GM18499 (cell line): ENCODE results near the gene PPP2R1A.

Experiments used
- ATAC-seq: cut with Tn5 transposase; IDR thresholded peaks from one replicate; pipeline ENCODE4 v1.9.1; 2021; ENCODE audit warnings: moderate number of reproducible peaks; ENCODE audit not compliant: insufficient read depth, unreplicated experiment

PPP2R1A gene

GRCh38 chr19:52189735-52190486 is at the start of gene PPP2R1A:
Gene PPP2R1A, plus strand, starts transcription at chr19:52190052. Its CDS starts 45 bp downstream, at chr19:52190097.
- peak; percentile 86 for ATAC-seq

DNA sequence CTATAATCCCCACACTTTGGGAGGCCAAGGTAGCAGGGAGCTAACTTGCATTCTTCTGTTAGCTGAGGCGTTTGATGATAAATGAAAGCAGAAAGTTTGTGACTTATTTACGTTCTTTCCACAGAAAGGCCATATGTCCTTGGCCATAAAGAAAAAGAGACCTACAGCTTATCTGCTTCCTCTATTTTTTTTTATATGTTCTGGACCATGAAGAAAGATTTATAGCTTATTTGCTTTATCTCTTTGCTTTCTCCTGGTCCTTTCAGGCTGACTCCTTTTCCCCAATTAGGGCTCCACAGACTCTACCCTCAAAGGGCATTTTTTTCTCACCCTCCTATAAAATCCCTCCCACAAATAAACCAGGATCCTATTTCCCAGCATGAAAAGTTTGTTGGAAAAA is 48.6 kb upstream of the PPP2R1A start:
- ATAC-seq, result no peak

- no peak for ATAC-seq
Measured at GRCh38 chr19:52142001-52142595, 47.8 kb upstream of the PPP2R1A start.

- ATAC-seq, result no peak
Measured at GRCh38 chr19:52148256-52148655, 41.6 kb upstream of the PPP2R1A start.

GRCh38 chr19:52155596-52156359 is 34.1 kb upstream of the PPP2R1A start:
- no peak for ATAC-seq

DNA sequence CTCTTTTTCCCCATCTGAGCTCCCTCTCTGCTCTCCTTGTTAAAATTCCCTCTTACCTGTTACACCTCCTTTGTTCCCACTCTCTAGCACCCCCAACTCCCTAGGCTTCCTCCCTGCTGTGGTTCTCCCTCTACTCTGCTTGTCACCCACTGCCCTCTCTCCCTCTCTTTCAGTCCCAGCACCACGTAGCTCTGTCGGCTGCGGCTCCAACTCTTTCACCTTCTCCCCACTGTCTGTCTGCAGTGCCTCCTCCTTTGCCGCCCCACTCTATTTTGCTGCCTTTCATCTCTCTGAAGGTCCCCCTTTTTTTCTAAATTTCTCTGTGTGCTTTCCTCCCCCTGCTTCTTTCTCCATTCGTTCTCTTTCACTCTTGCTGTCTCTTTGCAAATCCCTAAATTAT is 19.5 kb upstream of the PPP2R1A start:
- ATAC-seq, result no peak

DNA sequence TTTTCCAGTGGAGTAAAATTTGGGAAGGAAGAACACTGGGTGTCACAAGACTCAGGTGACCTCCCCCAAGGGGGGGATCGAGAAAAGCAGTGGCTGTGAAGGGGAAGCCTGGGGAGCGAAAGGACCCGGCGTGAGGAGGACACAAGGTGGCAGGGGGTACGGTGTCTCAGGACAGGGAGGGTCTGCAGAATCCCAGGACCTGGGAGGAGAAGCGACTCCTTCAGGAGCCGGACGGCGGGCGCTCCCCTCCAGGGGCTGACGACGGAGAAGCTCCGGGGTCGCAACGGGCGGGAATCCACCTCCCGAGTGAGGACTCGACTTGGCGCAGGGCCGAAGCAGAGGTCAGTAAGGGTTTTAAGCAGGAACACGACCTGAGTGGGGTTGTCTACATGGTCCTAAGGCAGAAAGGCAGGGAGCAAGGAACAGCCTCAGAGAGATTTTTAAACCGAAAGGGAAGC is 19.0 kb upstream of the PPP2R1A start:
- no peak for ATAC-seq

- ATAC-seq, result no peak
Measured at GRCh38 chr19:52171321-52172169, 18.3 kb upstream of the PPP2R1A start, which contains the start of gene ZNF836. Gene ZNF836, minus strand, starts transcription at chr19:52171621. Its CDS starts 3,549 bp downstream, at chr19:52168072.

GRCh38 chr19:52172347-52172746 is 17.5 kb upstream of the PPP2R1A start:
- ATAC-seq, result no peak

- ATAC-seq, result no peak
Measured at GRCh38 chr19:52176574-52176973, 13.3 kb upstream of the PPP2R1A start.

DNA sequence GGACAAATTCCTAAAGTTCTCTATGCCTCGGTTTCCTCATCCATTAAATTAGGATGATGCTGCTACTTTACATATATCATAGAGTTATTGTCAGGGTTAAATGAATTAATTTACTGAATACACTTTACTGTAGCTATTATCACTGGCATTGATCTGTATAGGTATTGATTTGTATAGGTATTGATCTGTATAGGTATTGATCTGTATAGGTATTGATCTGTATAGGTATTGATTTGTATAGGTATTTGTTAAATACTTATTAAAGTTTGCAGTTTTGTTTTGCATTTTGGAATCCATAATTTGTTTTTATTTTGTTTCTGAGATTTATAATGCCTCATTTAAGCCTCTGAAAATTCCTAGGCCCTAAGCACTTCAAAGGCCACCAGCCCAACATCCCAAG is 2.4 kb upstream of the PPP2R1A start:
- ATAC-seq, result no peak

GRCh38 chr19:52188822-52189734 is 774 bp upstream of the PPP2R1A start:
- no peak for ATAC-seq

GRCh38 chr19:52190487-52191293 is 838 bp downstream of the PPP2R1A start:
- no peak for ATAC-seq

DNA sequence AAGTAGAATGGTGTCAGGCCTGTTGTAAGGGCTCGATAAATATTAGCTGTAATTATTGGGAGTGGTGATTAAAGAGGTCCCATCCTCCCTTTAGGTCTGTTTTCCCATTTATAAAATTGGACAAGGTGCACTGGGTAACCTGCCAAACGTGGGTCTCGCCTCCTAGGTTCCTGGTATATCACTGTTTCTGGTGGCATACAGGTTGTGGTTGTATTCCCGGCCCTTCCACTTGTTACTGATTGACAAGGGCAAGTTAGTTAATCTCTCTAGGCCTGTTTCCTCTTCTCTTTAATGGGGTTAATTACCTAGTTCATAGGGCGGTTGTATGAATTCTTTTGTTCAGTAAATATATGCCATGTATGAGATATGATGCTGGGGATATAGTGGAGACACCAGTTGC is 1.5 kb downstream of the PPP2R1A start:
- no peak for ATAC-seq

GRCh38 chr19:52191951-52192350 is 2.1 kb downstream of the PPP2R1A start:
- ATAC-seq, result no peak

- ATAC-seq, result no peak
Measured at GRCh38 chr19:52196256-52196967, 6.6 kb downstream of the PPP2R1A start.

DNA sequence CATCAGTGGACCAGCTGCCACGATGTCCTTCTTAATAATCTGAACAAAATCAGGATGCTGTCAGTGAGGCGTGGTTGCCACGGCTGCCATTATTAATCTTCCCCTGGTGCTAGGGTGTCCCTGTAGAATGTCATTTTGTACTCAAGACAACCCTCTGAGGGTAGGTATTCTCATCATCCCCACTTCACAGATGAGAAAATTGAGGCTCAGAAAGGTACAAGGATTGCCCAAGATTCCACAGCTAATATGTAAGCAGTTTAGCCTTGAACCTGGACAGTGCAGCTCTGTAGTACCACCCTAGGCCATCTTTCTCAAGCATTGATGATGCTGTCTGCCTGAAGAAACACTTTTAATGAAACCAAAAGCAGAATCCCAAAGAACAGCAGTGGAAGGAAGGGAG is 8.1 kb downstream of the PPP2R1A start:
- ATAC-seq, result no peak

DNA sequence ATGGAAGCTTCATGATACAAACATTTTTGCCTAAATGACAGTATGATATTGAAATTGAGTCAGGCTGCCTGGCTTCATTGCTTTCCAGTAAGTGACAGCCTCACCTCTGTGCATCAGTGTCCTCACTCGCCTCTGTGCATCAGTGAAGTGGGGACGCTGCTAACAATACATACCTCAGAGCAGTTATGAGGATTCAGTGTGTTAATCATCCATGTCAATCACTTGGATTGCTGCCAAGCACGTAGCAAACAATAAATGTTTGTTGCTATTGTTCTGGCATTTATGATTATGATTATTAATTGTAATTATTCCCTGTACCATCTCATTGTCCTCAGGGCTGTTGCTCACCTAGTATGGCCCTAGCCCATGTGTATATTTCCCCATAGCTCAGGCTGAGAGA is 8.8 kb downstream of the PPP2R1A start:
- ATAC-seq, result no peak
